DOHH2 (cell line): ENCODE data around the gene ZNF790.

Experiments used
- H3F3A ChIP-seq: fragments of 200-600 bp; sonication (generic), shearing (Covaris generic); 2 replicates; pipeline ENCODE4 v1.6.0; 2016; ENCODE audit warnings: antibody characterized with exemption, mild to moderate bottlenecking; ENCODE audit not compliant: control insufficient read depth, insufficient read depth
- H3K27ac ChIP-seq: fragments of 200-600 bp; sonication (generic); 2 replicates; pipeline ENCODE4 v1.5.1; 2014; ENCODE audit warnings: low read depth, mild to moderate bottlenecking, low read length, moderate library complexity
- H3K27me3 ChIP-seq: fragments of 200-600 bp; sonication (generic); 2 replicates; pipeline ENCODE4 v1.6.1; 2014; ENCODE audit warnings: mild to moderate bottlenecking, low read length, mixed read lengths; ENCODE audit not compliant: control insufficient read depth
- H3K36me3 ChIP-seq: fragments of 200-600 bp; sonication (generic); 2 replicates; pipeline ENCODE4 v1.6.1; 2014; ENCODE audit warnings: mild to moderate bottlenecking, low read length, moderate library complexity, mixed read lengths; ENCODE audit not compliant: control insufficient read depth
- H3K4me1 ChIP-seq: fragments of 200-600 bp; sonication (generic); 2 replicates; pipeline ENCODE4 v1.6.1; 2014; ENCODE audit warnings: mild to moderate bottlenecking, low read length, mixed read lengths; ENCODE audit not compliant: control insufficient read depth
- H3K4me2 ChIP-seq: fragments of 200-600 bp; sonication (generic); 2 replicates; pipeline ENCODE4 v1.6.0; 2014; ENCODE audit warnings: mild to moderate bottlenecking, low read length, moderate library complexity
- H3K4me3 ChIP-seq: fragments of 200-600 bp; sonication (generic); 2 replicates; pipeline ENCODE4 v1.5.1; 2014; ENCODE audit warnings: mild to moderate bottlenecking, low read length, mixed read lengths
- H3K79me2 ChIP-seq: fragments of 200-600 bp; sonication (generic); 2 replicates; pipeline ENCODE4 v1.6.1; 2014; ENCODE audit warnings: mild to moderate bottlenecking, low read length, mixed read lengths; ENCODE audit not compliant: control insufficient read depth
- H3K9me2 ChIP-seq: fragments of 200-600 bp; sonication (generic); replicated peaks from 2 replicates; pipeline ENCODE4 v1.6.1; 2014; ENCODE audit warnings: mild to moderate bottlenecking, low read length, mixed read lengths; ENCODE audit not compliant: control insufficient read depth
- H3K9me3 ChIP-seq: fragments of 200-600 bp; sonication (generic); 2 replicates; pipeline ENCODE4 v1.6.1; 2014; ENCODE audit warnings: antibody characterized with exemption, low read length, mixed read lengths; ENCODE audit not compliant: control insufficient read depth, insufficient read depth
- H4K20me1 ChIP-seq: fragments of 200-600 bp; sonication (generic); 2 replicates; pipeline ENCODE4 v1.6.0; 2014; ENCODE audit warnings: low read depth, mild to moderate bottlenecking, antibody characterized with exemption, low read length, moderate library complexity; ENCODE audit not compliant: control insufficient read depth, insufficient read depth
- EZH2phosphoT487 ChIP-seq: fragments of 200-600 bp; sonication (generic); IDR thresholded peaks from 2 replicates; pipeline ENCODE4 v1.6.1; 2017; ENCODE audit warnings: borderline replicate concordance, mild to moderate bottlenecking, antibody characterized with exemption, low read length, moderate library complexity, mixed read lengths
- TF ChIP-seq, protein P1 (sequence below): fragments of 200-600 bp; sonication (generic); IDR thresholded peaks from one replicate; pipeline ENCODE4 v1.5.1; 2014; ENCODE audit warnings: antibody characterized with exemption, mild to moderate bottlenecking, low read depth, low read length; ENCODE audit not compliant: poor library complexity, severe bottlenecking

The ZNF790 gene

DNA sequence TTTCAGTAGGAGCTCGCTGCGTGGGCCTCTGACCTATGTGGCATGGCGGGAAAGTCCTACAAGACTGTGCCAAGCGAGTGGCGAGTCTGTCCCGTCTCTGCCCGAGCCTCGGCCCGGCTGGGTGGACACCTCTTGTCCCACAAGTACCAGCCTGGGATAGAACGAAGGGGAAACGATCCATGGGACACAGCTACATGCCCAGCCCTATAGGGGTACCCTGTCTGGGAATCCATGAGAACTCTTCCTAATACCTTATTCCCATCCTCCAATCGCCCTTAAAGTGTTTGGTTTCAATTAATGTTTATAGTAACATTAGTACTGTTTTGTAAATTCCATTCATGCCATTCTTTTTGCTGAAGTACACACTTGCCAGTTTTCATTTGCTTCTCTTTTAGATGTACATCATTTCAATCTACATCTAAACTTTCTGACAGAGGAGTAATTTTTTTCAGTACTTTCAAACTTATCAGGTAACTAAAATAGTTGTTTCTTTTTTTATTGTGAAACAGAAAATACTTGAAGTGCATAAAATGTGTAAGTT is 667 bp upstream of the ZNF790 start:
- peaks cover 28% of the 10 kb centered on the region for H3K9me3 ChIP-seq
- no peak for TF ChIP-seq EZH2phosphoT487
- TF ChIP-seq, protein P1, sequence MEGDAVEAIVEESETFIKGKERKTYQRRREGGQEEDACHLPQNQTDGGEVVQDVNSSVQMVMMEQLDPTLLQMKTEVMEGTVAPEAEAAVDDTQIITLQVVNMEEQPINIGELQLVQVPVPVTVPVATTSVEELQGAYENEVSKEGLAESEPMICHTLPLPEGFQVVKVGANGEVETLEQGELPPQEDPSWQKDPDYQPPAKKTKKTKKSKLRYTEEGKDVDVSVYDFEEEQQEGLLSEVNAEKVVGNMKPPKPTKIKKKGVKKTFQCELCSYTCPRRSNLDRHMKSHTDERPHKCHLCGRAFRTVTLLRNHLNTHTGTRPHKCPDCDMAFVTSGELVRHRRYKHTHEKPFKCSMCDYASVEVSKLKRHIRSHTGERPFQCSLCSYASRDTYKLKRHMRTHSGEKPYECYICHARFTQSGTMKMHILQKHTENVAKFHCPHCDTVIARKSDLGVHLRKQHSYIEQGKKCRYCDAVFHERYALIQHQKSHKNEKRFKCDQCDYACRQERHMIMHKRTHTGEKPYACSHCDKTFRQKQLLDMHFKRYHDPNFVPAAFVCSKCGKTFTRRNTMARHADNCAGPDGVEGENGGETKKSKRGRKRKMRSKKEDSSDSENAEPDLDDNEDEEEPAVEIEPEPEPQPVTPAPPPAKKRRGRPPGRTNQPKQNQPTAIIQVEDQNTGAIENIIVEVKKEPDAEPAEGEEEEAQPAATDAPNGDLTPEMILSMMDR = no peak
- H3K4me3 ChIP-seq = no peak overlapping the region
- H3K79me2 ChIP-seq = no peaks in the 10 kb centered on the region
- H3K9me2 ChIP-seq = no peaks in the 10 kb centered on the region
- H3K4me1 ChIP-seq = no peaks in the 10 kb centered on the region
- H3F3A ChIP-seq = no peaks in the 10 kb centered on the region
- no peak overlapping the region for H3K4me2 ChIP-seq
- H4K20me1 ChIP-seq = no peaks in the 10 kb centered on the region
- no peaks in the 10 kb centered on the region for H3K27me3 ChIP-seq
- no peaks in the 10 kb centered on the region for H3K36me3 ChIP-seq
- H3K27ac ChIP-seq = no peak overlapping the region

DNA sequence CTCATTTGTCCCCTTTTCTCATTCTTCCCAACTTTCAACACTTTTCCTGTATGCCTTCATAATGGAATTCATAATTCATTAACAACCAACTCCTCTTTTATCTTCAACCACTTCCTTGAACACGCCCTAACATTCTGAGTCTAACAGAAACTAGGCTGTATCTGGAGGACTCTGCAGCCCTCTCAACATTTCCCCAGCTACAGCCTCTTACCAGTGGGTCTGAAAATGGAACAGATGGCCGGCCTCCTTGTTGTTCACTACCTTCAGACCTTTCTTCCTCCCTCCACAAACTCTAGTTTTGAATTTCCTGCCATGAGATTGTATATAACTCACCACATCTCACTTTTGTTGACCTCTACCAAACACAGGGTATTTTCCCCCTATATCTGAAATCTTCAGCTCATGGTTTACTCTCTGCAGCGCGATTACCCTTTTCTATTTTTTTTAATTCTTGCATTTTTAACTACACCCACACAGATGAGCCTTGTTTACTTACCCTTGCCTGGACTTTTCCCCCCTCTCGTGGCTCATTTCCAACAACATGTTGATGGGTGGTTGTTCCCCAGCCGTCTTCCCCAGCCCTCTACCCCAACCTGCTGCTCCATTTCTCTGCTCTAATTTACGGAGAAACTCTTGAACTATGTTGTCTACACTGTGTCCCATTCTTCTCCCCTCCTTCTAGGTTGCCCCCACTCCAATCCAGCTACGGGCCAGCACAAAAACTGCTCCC is 846 bp downstream of the ZNF790 start:
- no peak for TF ChIP-seq EZH2phosphoT487
- TF ChIP-seq, protein P1 = no peak
- Histone ChIP-seq H4K20me1 (no peaks in the 10 kb centered on the region), H3K4me2 (no peak overlapping the region), H3K9me2 (no peaks in the 10 kb centered on the region), H3K27ac (no peak overlapping the region), H3K79me2 (no peaks in the 10 kb centered on the region), H3K36me3 (no peaks in the 10 kb centered on the region), H3K27me3 (no peaks in the 10 kb centered on the region), H3K9me3 (peaks cover 28% of the 10 kb centered on the region), H3K4me3 (no peak overlapping the region), H3K4me1 (no peaks in the 10 kb centered on the region), H3F3A (no peaks in the 10 kb centered on the region)

DNA sequence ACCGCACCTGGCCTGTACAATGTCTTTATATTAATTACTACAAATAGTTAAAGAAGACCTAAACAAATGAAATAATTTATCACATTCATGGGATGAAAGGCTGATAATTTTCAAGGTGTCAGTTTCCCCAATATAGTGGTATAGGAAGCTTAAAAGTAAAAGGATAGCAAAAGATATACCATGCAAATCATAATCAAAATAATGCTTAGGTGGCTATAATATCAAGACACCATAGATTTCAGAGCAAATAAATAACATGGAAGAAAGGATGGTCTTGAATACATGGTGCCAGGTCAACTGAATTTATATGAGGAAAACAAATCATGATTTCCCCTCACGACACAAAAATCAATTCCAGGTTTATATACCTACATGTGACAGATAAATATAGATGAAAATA is 4.8 kb downstream of the ZNF790 start:
- no peaks in the 10 kb centered on the region for H3K9me2 ChIP-seq
- no peaks in the 10 kb centered on the region for H3F3A ChIP-seq
- no peak overlapping the region for H3K4me3 ChIP-seq
- no peaks in the 10 kb centered on the region for H4K20me1 ChIP-seq
- H3K4me2 ChIP-seq = no peak overlapping the region
- no peaks in the 10 kb centered on the region for H3K36me3 ChIP-seq
- H3K27me3 ChIP-seq = no peaks in the 10 kb centered on the region
- no peaks in the 10 kb centered on the region for H3K4me1 ChIP-seq
- no peaks in the 10 kb centered on the region for H3K79me2 ChIP-seq
- H3K27ac ChIP-seq = no peak overlapping the region
- H3K9me3 ChIP-seq = peaks cover 27% of the 10 kb centered on the region
- TF ChIP-seq, protein P1 = no peak
- no peak for TF ChIP-seq EZH2phosphoT487
